Fibroblast of lung (primary cell): ENCODE results near the gene APBA2. TPM values are rescaled to one million over a fixed set of nuclear protein-coding genes. Genes with fewer than 3 reads are reported as not detected.

Experiments used
- DNase-seq, 2 donors: peaks; one replicate each; pipeline versions ENCODE4 v3.0.0 to v3.0.0-alpha.2; 2010; ENCODE audit warnings: low read depth in 2 of 2
- H2AFZ ChIP-seq: 2 replicates; pipeline ENCODE4 v1.5.1; 2012; ENCODE audit warnings: low read length, control low read depth, inconsistent platforms
- H3K27ac ChIP-seq: 2 replicates; pipeline ENCODE4 v1.5.1; 2011; ENCODE audit warnings: low read length, control low read depth; ENCODE audit not compliant: insufficient read depth
- H3K27me3 ChIP-seq: 2 replicates; pipeline ENCODE4 v1.5.1; 2011; ENCODE audit warnings: mild to moderate bottlenecking, low read length; ENCODE audit not compliant: control insufficient read depth, insufficient read depth
- H3K36me3 ChIP-seq: 2 replicates; pipeline ENCODE4 v1.5.1; 2011; ENCODE audit warnings: low read length; ENCODE audit not compliant: control insufficient read depth, insufficient read depth
- H3K4me1 ChIP-seq: 2 replicates; pipeline ENCODE4 v1.5.1; 2011; ENCODE audit warnings: low read length; ENCODE audit not compliant: control insufficient read depth, insufficient read depth; ENCODE audit errors: extremely low read depth
- H3K4me2 ChIP-seq: 2 replicates; pipeline ENCODE4 v1.5.1; 2011; ENCODE audit warnings: low read length, control low read depth; ENCODE audit not compliant: insufficient read depth; ENCODE audit errors: extremely low read depth
- H3K4me3 ChIP-seq, 4 experiments: fragments of 200-600 bp in 1 of 4; sonication (generic) in 1 of 4; replicated peaks in 1 of 4; 2 replicates each; pipeline ENCODE4 v1.5.1; 2011 to 2016; ENCODE audit warnings: low read length in 4 of 4, low read depth in 3 of 4, mild to moderate bottlenecking in 3 of 4, control low read depth in 2 of 4, inconsistent platforms in 1 of 4, mixed read lengths in 1 of 4; ENCODE audit not compliant: insufficient read depth in 1 of 4; ENCODE audit errors: control extremely low read depth in 1 of 4
- H3K79me2 ChIP-seq: 2 replicates; pipeline ENCODE4 v1.5.1; 2012; ENCODE audit warnings: mild to moderate bottlenecking, low read length, inconsistent platforms; ENCODE audit not compliant: control insufficient read depth, insufficient read depth
- H3K9ac ChIP-seq: 2 replicates; pipeline ENCODE4 v1.5.1; 2011; ENCODE audit warnings: mild to moderate bottlenecking, low read length, control low read depth; ENCODE audit not compliant: insufficient read depth
- H3K9me3 ChIP-seq: 2 replicates; pipeline ENCODE4 v1.5.1; 2012; ENCODE audit warnings: low read depth, low read length; ENCODE audit not compliant: control insufficient read depth, insufficient read depth
- H4K20me1 ChIP-seq: 2 replicates; pipeline ENCODE4 v1.5.1; 2011; ENCODE audit warnings: low read length; ENCODE audit not compliant: control insufficient read depth, insufficient read depth; ENCODE audit errors: extremely low read depth
- EZH2 ChIP-seq: IDR thresholded peaks from 2 replicates; pipeline ENCODE4 v1.5.1; 2012; ENCODE audit warnings: low read length, control low read depth, mild to moderate bottlenecking; ENCODE audit errors: missing control alignments
- polyA plus RNA-seq, 2 donors: library from polyadenylated mRNA; depleted of rRNA in 1 of 2; stranded (reverse) in 1 of 2; unstranded in 1 of 2; fragments of >200 nt; gene quantifications; 2 replicates each; pipeline ENCODE4 v1.2.1, GENCODE V29; 2011 to 2012; ENCODE audit warnings: missing spikeins in 1 of 2
- total RNA-seq: library from RNA; depleted of rRNA; stranded (reverse); fragments of >200 nt; gene quantifications from 2 replicates; pipeline ENCODE4 v1.2.1, GENCODE V29; 2014
- TF ChIP-seq, protein P1 (sequence below), 2 donors: IDR thresholded peaks in 1 of 2; conservative IDR thresholded peaks in 1 of 2; 1 replicate in 1 of 2; 2 replicates in 1 of 2; pipeline ENCODE4 v1.5.1; 2011 to 2012; ENCODE audit warnings: low read length in 2 of 2, control low read depth in 1 of 2, inconsistent platforms in 1 of 2, low read depth in 1 of 2, mild to moderate bottlenecking in 1 of 2

Gene APBA2
- total and polyA plus RNA-seq, 2 donors (not counting 1 experiment from before 2014, with no cell fraction given) = 9.5 to 20.3 TPM

DNA sequence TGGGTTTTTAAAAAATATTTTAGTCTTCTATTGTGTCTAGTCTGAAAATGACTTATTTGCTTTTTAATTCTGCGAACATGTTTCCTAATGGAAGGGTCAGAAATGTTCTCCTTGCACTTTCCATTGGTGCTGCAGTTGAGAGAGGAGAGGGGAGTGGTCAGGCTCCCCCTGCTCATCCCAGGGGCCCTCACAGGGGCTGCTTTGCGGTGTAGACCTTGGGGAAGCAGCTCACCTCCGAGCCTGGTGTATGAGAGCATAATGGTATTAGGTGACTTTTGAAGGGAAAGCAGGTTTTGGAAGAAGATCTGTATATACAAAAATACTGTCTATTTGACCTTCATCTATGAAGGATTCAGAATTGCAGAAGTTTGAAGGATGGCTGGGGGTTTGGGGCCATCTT lies 28.3 kb downstream of the APBA2 start:
- Histone ChIP-seq H2AFZ (no peak overlapping the region), H3K9me3 (no peaks in the 10 kb centered on the region), H4K20me1 (no peaks in the 10 kb centered on the region), H3K27me3 (no peaks in the 10 kb centered on the region), H3K4me2 (no peak overlapping the region), H3K79me2 (no peaks in the 10 kb centered on the region), H3K4me3 (no peak overlapping the region), H3K9ac (no peak overlapping the region), H3K36me3 (no peaks in the 10 kb centered on the region), H3K4me1 (no peaks in the 10 kb centered on the region), H3K27ac (no peak overlapping the region)
- no peak for TF ChIP-seq EZH2
- TF ChIP-seq, protein P1, sequence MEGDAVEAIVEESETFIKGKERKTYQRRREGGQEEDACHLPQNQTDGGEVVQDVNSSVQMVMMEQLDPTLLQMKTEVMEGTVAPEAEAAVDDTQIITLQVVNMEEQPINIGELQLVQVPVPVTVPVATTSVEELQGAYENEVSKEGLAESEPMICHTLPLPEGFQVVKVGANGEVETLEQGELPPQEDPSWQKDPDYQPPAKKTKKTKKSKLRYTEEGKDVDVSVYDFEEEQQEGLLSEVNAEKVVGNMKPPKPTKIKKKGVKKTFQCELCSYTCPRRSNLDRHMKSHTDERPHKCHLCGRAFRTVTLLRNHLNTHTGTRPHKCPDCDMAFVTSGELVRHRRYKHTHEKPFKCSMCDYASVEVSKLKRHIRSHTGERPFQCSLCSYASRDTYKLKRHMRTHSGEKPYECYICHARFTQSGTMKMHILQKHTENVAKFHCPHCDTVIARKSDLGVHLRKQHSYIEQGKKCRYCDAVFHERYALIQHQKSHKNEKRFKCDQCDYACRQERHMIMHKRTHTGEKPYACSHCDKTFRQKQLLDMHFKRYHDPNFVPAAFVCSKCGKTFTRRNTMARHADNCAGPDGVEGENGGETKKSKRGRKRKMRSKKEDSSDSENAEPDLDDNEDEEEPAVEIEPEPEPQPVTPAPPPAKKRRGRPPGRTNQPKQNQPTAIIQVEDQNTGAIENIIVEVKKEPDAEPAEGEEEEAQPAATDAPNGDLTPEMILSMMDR (conservative IDR thresholded peaks at IDR 0.05 in 1 of 2, IDR thresholded peaks at IDR 0.05 in 1 of 2; ENCODE audit: low read depth in 1 of 2, low read length in 2 of 2) = no peak
- DNase-seq = no peak

DNA sequence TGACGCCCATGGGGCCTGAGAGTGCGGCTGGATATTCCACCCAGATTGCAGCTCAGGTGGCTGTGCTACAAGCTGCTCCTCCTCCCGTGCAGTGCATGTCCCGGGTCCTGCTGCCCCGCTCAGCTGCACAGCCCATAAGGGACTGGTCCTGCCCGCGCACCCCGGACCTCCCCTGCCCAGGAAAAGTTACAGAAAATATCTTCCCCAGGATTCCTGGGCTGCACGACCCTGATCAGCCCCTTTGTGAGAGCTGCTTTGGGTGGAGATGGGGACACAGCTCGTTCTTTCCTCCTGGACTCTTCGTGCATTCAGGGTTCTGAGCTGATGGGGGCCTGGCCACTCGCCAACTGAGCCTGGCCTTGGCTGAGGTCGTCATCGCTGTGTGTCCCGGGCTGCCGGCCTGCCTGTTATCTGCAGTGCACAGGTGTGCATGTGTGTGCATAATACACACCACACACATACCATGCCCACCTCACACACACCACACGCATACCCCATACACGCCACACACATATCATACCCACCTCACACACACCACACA lies 28.8 kb downstream of the APBA2 start:
- TF ChIP-seq, protein P1 (conservative IDR thresholded peaks at IDR 0.05 in 1 of 2, IDR thresholded peaks at IDR 0.05 in 1 of 2; ENCODE audit: low read depth in 1 of 2, low read length in 2 of 2) = no peak
- TF ChIP-seq EZH2 = no peak
- H3K9me3 ChIP-seq = no peaks in the 10 kb centered on the region
- H3K4me1 ChIP-seq = no peaks in the 10 kb centered on the region
- H3K4me3 ChIP-seq = no peak overlapping the region
- H3K79me2 ChIP-seq = no peaks in the 10 kb centered on the region
- no peak overlapping the region for H3K27ac ChIP-seq
- no peak overlapping the region for H3K9ac ChIP-seq
- no peaks in the 10 kb centered on the region for H3K27me3 ChIP-seq
- DNase-seq = no peak
- H2AFZ ChIP-seq = no peak overlapping the region
- no peaks in the 10 kb centered on the region for H3K36me3 ChIP-seq
- H4K20me1 ChIP-seq = no peaks in the 10 kb centered on the region
- H3K4me2 ChIP-seq = no peak overlapping the region

DNA sequence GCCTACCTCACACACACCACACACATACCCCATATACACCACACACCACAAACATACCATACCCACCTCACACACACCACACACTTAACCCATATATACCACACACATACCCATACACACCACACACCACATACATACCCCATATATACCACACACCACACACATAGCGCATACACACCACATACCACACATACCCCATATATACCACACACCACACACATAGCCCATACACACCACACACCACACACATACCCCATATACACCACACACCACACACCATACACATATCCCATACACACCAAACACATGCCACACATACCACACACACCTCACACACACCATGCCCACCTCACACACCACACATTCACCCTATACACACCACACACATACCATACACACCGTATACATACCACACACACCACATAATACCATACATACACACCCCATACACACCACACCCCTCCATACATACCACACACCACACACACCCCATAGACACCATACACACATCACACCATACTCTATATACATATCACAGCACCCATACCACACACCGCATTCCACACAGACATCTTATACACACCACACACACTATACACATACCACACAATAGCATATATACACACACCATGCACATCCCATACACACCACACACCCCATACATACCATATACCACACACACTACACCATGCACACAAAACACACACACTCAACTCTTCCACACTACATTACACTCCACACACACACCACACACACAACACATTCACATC lies 29.5 kb downstream of the APBA2 start:
- Histone ChIP-seq H3K27ac (no peak overlapping the region), H3K79me2 (no peaks in the 10 kb centered on the region), H3K36me3 (no peaks in the 10 kb centered on the region), H3K9ac (no peak overlapping the region), H3K4me3 (no peak overlapping the region), H4K20me1 (no peaks in the 10 kb centered on the region), H2AFZ (no peak overlapping the region), H3K27me3 (no peaks in the 10 kb centered on the region), H3K4me2 (no peak overlapping the region), H3K9me3 (no peaks in the 10 kb centered on the region), H3K4me1 (no peaks in the 10 kb centered on the region)
- DNase-seq = no peak
- no peak for TF ChIP-seq EZH2
- TF ChIP-seq, protein P1 (conservative IDR thresholded peaks at IDR 0.05 in 1 of 2, IDR thresholded peaks at IDR 0.05 in 1 of 2; ENCODE audit: low read depth in 1 of 2, low read length in 2 of 2) = no peak
